HG02623 (cell line): ENCODE results near the gene OXGR1.
A peak's percentile ranks its signal among the peaks of the same experiment; 100 is the strongest.
"Not testable (repeated sequence)": the region's sequence is repeated elsewhere in the genome, so short reads cannot be mapped to it uniquely, and the experiment has no call there.

Experiments
- ATAC-seq: cut with Tn5 transposase; IDR thresholded peaks from one replicate; pipeline ENCODE4 v1.9.1; 2021; ENCODE audit warnings: moderate library complexity; ENCODE audit not compliant: unreplicated experiment

The OXGR1 gene

DNA sequence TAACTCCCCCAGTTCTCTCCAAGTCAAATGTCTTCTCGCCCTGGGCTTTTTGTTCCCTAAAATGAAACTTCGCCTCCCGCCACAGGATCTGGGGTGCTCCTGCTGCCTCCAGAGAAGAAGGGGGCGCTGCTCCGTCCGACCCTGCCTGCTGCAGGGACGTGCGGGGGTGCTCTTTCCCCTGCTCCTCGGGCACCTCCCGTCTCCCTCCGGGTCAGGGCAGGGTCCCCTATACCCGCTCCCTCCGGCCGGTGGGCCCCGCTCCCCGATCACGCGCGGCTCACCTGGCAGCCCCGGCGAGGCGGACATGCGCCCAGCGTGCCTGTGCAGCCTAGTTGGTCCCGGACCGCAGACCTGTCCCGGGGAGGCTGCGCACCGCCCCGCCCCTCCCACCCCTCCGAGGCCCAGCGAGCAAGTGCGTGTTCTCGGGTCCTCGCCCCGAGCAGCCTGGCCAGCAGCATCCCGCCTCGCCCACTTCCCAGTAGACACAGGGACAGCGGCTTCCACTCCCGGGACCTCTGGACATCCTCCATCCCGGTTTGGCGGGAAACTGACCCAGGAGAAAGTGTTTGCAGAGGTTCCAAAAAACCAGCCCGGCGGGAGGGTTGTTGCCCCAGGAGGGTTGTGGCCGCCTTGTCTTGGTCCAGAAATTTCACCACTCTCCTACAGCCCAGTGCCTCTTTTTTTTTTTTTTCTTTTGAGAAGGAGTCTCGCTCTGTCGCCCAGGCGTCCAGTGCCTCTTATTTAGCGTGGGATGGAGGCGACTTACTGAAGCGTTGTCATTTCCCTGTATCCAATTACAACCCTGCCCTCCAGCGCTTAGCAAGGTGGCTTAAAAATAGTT is at the start of gene OXGR1:
Gene OXGR1, minus strand, starts transcription at position 460 of the 841 bp plus-strand sequence. CDS start 6,717 bp downstream, outside the sequence.
- ATAC-seq = no peak

DNA sequence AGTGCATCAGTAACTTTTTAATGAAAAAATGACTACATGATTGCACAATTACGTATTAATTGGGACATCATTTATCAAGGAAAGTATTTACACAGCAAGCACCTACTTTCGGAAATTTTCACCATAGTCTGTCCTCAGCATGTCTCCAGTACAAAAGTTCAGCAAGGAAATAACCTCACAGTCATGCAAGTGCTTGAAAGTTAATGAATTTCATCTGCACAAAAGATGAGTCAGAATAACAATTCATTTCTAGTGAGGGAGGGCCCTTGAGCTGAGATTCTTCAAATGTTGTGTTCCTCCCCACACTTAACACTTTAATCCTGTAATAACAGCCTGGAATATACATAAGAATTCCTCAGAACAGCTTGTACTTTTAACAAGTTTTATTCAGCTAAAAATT is 49.0 kb upstream of the OXGR1 start:
- no peak for ATAC-seq

DNA sequence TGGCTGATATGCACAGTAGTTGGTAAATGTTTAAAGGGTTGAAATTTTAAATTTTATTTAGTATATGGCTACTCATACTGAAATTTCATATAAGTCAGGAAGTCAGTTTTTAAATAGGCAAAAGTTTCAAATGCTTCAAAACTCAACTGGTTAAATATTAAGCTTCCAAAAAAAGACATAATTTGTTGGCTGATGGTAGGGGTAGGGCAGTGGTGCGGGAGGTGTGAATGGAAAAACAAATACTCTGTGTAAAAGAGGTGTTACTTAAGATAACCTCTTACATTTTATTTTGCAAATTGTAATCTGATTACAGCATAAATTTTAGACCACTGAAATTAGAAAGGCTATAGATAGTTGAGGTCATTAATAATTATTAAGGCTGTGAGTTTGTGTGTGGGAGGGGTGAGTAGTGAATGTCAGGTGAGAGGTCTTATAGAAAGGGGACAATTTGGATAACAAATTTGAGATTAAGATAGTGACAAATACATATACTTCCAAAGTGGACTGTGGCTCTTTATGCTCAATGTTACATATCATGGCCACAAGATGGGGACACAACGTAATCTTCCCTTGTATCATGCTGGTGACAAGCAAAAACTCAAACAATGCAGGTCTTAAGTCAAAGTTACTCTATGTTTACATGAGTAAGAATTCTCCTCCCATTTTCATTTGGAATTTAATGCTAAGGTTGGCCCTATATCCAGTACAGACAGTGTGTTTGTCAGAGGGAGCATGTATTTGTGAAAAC is 36.6 kb upstream of the OXGR1 start:
- ATAC-seq = no peak

DNA sequence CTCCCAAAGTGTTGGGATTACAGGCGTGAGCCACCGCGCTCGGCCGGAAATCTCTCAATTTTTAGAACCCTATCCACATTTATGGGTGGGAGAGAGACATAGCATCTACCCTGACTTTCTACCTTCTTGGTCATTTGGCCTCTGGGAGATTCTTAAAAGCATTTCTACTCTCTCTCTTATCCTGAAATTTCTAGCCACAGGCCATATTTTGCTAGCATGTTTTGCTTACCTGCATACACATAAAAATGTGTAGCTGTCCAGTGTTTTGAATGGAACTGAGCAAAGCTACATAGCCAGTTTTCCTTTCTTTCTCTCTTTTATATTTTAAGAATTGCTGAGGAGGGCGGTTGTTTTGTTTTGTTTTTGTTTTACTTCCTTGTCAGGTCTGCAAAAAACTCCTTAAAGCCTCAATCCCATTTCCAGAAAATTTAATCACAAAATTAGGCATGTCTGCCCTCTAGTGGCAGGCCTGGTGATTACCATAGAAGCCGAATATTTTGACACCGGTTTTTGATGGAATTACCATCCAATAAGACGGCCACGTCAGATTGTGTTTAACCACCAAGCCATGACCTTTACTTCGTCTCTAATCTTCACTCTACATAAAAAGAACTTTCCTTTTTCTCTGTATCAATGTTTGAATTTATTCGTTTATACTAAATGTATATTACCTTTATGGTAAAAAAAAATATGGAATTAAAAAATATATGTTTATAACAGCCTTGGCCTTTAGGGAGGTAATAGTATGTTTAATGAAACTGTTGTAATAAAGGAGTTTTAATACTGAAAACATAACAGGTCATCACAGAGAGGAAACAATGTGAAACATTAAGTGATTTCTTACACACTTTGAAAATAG is 34.4 kb upstream of the OXGR1 start:
- no peak for ATAC-seq

DNA sequence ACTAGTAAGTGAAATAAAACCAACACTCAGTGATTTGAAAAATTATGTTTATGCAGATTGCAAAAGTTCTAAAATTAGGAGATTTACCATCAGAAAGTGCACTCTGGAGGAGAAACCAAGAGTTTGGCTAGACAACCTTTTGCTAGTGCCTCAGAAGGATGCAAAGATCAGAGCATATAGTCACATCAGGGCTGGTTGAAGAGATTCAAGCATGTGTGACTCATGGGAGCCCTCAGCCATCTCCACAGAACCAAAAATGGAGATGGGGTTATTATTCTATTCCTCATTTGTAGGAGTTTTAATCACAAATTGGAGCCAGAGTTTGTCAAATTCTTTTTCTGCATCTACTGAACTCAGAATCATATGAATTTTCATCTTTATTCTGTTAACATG is 32.9 kb upstream of the OXGR1 start:
- ATAC-seq = no peak

DNA sequence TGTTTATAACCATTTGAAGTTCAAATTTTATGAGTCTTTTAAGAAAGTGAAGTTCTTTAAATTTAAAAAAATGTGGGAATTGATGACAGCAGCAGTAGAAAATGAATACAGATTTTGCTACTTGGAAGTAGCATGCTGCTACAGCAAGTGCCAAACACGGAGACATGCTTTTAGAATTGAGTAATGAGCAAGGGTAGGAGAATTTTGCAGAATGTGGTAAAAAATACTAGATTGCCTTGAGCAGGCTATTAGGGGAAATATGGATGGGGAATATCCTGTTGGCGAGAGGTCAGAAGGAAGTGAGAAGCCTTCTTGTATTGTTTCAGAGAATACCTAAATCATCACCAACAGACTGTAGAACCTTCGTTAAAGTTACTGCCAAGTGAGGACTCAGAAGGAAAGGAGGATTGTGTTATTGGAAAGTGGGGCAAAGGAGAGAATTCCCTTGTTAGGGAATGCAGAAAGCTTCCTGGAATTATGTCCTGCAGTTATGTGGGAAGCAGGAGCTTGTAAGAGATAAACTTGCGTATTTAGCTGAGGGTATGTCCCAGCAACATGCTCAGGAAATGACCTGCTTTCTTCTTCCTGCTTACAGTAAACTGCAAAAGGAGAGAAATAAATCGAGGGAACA is 32.4 kb upstream of the OXGR1 start:
- no peak for ATAC-seq

DNA sequence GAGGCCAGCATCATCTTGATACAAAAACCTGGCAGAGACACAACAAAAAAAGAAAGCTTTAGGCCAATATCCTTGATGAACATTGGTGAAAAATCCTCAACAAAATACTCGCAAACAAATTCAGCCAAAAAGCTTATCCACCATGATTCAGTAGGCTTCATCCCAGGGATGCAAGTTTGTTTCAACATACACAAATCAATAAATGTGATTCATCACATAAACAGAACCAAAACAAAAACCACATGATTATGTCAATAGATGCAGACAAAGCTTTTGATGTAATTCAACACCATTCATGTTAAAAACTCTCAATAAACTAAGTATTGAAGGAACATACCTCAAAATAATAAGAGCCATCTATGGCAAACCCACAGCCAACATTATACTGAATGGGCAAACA is 29.5 kb upstream of the OXGR1 start:
- not testable (repeated sequence) for ATAC-seq

DNA sequence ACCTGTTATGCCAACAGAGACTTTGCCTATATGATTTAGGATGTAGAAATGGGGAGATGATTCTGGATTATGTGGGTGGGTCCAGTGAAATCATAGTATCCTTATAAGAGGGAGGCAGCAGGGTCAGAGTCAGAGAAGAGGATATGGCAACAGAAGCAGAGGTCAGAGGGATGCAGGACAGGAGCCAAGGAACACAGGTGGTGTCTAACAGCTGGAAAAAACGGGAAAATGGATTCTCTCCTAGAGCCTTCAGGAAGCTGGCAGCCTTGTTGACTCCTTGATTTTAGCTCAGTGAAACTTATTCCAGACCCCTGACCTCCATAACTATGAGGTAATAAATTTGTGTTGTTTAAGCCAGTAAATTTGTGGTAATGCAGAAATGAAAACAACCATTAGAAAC is 28.8 kb upstream of the OXGR1 start:
- ATAC-seq = no peak

DNA sequence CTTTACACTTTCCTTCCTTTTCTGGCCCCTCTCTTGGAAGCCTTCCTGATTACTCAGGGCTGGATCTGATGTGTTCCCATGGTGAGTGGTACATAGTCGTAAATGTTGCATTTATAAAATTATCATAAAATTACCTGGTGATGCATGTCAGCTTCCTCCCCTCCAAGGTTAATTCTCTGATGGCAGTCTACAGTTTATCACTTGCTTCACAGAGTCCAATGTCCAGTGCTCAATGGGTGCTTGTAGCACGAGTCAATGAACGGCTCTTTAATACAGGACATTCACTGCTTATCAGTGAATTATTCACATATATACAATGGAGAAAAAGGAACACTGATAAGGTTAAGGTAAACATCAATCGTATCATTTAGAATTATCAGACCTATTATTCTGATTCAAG is 27.0 kb upstream of the OXGR1 start:
- no peak for ATAC-seq

DNA sequence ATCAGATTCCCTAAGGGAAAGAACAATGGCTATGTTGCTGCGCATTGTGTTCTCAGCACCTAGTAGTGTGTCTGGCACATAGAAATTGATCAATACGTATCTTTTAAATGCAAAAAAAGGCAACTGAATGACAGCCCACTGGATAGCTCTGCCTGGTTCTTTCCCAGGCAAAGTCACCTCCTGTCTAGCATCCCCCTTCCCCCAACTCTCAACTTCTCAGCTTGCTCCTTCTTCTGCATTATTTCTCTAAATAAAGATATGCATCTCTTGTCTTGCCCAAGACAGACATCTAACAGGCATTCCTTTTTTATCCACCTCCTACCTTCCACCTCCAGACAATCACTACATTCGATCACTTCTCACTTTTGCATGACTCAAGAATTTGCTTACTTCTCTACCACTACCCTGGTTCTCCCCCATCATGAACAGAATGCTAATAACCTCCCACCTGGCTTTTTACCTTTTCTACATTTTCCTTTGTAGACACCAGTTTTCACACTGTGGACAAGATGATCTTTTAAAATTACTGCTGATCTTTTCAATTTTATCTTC is 26.5 kb upstream of the OXGR1 start:
- no peak for ATAC-seq

DNA sequence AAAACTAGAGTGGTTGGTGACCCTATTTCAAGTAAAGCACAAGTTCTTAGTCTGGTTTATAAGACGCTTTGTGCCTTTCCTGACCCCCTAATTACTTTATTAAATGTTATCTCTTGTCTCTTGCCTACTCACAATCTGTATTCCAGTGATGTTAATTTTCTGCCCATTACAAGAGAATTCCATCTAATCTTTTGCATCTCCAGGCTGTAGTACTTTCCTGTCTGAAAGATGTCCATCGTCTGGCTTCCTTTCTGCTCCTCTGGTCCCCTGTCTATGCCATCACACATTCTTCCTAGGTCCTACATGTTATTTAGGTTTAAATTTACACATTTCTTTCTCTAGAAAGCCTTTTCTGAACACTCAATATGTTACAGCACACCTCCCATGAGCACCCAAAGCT is 25.9 kb upstream of the OXGR1 start:
- ATAC-seq = no peak

DNA sequence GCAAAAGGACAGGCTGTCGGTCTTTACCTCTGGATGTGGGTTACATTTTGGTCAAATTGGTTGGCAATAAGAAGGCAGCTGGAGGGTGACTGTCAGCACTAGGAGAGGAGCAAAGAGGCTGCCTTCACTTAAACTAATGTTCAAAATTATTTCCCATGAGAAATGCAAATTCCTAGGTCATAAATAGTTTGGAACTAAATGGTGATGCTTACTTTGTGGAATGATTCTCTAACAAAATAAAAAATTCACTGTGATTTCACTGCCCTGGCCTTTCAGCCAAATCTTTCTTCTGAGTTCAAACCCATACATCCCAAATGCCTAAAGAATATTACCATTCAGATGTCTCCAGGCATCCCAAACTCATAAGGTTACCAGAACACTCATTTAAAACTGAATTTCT is 25.0 kb upstream of the OXGR1 start:
- no peak for ATAC-seq

DNA sequence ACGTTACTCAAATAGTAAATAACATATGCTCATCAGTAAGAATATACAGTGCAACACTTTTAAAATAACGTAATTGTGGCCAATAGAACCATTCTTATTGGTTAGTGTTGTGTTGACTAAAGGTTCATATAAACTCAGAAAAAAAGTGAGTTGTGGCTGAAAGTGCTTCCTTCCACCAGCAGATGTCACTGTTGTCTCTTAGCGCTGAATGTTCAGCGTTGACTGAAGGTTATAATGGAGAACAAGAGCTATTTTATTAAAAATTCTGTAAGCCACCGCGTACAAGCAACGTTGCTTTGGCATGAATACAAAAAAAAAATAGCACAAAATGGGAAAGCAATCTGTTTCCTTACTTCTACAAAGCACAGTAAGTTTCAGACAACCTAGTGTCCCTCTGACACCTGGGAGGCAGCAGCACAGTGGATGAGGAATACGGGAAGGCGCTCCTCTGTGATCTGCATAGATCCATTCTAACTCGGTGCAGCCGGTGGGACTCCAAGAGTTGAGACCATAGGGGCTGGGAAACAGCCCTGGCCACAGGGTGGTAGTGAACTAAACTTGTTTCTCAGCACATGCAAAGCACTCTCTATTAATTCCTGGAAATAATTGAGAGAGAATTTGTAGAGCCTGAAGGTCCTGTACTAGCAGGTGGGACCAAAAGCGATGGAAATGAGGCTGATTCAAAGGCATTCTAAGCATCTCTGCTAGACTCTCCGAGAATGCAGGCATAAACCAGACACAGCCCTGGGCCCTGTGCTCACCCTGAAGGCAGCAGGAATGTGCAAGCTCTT is 23.9 kb upstream of the OXGR1 start:
- ATAC-seq = peak; percentile 84

DNA sequence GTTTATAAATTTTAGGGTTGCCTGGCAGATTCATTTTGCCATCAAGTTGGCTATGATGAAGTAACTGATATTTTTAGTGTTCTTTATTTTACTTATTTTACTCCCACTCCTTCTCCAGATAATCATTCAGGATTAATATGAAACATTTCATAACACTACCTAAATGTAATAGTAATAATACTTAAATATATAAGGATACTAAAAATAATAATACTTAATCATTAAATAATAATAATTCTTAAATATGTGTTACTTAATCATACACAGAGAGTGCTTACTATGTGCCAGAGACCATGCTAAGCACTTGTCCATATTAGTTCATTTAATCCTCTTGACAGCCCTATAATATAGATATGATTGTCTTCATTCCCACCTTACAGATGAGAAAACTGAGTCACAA is 23.0 kb upstream of the OXGR1 start:
- ATAC-seq = no peak

DNA sequence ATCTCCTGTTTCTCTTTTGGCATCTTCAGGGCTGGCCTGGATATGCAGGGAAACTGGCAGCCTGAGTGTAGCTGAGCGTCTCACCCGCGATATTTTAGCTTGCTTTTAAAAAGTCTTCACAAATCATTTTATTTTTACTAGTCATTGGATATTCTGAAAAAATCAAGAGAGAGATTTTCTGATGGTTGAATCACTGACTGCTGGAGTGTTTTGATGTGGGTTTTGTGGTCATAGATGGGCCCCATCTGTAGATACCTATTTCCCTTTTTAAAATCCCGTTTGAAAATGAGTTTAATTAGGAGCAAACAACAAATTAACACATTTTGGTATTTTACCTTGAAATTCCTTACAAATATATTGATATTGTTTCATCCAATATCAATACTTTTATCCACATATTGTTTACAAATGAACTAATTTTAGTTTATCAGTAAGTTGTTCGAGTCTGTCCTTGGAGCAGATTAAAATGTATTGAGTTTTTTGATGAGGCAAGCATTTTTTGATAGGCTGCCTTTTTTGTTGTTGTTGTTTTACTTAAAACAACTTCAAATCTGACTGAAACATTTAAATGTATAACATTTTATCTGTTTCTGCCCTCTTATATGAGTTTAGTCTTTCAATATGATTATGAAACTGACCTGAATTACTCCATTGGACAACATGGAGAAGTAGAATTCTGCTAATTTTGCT is 21.5 kb upstream of the OXGR1 start:
- ATAC-seq = no peak

DNA sequence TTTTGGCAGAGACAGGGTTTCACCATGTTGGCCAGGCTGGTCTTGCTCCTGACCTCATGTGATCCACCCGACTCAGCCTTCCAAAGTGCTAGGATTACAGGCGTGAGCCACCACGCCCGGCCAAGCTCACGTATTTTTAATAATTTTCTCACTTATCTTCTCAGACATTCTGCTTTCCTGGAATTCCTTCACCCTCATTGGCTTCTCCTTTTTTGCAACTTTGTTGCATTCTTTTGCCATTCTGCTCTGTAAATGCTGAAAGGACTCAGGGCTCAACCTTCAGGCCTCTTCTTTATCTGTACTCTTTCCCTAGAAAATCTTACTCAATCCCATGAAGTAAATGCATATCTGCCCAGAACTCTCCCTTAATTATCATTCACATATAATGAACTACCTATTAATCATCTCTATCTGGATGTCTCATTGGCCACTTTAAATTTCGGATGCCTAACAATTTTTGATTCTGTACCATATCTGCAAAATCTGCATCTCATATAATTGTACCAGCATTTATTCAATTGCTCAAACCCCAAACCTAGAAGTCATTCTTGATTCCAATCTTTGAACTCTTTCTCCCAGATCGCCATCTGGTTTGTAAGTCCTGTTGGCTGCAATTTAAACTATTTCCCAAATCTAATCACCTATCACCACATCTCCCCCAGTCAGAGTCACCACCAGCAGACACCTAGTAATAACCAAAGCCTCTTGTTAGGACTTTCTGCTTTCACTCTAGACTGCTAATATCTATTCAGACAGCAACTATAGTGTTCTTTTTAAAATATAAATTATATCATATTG is 18.2 kb upstream of the OXGR1 start:
- no peak for ATAC-seq

DNA sequence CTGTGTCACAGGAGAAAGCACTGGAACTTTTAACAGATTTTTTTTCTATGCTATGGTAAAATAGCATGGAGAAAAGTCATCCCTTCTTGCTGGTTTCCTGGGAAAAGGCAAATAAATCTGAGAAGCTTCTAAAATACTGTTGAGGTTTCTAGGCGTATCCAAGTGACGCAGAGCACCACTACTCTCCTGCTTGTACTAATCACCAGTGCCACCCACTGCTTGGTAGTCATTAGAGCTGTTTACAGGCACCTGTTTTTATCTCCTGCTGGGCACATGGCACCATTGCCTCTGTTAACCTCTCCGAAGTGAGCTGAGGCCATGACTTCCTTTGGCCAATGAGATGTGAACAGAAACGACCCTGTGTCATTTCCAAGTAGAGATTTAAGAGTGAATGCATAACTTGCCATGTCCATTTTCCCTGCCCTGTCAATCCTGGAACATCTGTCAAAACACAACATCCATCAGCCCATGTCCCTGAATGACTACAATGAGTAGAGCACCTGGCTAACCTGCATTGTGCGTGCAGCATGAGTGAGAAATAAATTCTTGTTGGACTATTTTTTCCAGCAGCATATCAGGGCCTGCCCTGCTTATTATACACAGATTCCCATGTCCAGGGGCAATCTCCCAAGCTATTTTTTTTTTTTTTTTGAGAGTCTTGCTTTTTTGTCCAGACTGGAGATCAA is 17.3 kb upstream of the OXGR1 start:
- no peak for ATAC-seq

DNA sequence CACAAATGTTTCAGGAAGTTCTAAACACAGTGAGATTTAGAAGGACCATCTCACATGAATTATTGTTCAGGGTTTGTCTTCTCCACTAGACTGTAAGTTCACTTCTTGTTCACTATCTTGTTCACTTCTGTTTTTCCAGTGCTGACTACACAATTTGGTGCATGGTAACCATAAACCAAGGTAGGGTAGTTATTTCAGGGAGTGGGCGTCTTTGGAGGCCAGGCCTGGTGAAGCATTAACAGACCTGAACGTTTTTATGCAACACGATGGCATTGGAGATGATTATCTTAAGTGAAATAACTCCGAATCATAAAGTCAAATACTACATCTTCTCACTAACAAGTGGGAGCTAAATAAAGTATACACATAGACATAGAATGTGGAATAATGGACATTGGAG is 14.4 kb upstream of the OXGR1 start:
- no peak for ATAC-seq
